DMS53 treated with DMSO at 0.1 percent for 48 hours (cell line): ENCODE measurements around the gene TBC1D8.
"Not testable (repeated sequence)": the region's sequence is repeated elsewhere in the genome, so short reads cannot be mapped to it uniquely, and the experiment has no call there.

Experiments used
- DNase-seq: peaks from one replicate; lab custom pipeline; 2025; ENCODE audit not compliant: unreplicated experiment; lab: John Stamatoyannopoulos, UW

TBC1D8 gene

GRCh38 chr2:101151146-101151858 is at the start of gene TBC1D8:
TSS of gene TBC1D8 (minus strand) at chr2:101151382. CDS start at chr2:101151253, 129 bp downstream.
- peak; percentile 88 for DNase-seq

DNA sequence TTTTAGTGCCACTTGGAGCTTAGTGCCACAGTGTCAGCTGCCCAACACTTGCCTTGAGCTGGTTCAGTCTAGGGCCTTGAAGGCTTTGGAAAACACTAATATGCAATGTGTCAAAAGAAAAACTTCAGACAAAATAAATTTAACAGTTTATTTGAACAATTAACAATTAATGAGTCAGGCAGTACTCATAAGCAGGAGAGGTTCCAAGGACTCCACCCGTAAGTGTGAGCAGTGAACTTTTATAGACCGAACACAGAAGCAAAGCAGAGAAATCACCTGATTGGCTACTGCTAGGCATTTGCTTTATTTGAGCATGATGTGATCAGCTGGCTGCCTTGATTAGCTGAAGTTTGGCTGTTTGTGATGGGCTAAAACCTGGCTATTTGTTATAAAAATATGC is 49.5 kb upstream of the TBC1D8 start:
- DNase-seq: no peak

DNA sequence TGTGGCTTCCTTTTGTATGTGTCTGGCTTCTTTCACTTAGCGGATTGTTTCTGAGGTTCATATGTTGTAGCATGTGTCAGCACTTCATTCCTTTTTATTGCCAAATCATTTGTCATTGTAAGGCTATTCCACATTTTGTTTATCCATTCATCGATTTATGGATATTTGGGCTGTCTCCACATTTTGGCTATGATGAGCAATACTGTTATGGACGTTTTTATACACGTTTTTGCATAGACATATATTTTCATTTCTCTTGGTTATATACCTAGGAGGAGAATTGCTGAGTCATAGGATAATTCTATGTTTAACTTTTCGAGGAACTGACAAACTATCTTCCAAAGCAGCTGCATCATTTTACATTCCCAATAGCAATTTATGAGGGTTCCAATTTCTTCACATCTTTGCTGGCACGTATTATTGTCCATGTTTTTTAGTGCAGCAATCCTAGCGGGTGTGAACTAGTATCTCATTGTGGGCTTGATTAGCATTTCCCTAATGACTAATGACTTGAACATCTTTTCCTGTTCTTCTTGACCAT is 48.1 kb upstream of the TBC1D8 start:
- DNase-seq: no peak

- DNase-seq: no peak
These were observed 46.6 kb upstream of the TBC1D8 start for GRCh38 chr2:101197814-101198213.

GRCh38 chr2:101197215-101197745 is 46.1 kb upstream of the TBC1D8 start:
- no peak for DNase-seq

DNA sequence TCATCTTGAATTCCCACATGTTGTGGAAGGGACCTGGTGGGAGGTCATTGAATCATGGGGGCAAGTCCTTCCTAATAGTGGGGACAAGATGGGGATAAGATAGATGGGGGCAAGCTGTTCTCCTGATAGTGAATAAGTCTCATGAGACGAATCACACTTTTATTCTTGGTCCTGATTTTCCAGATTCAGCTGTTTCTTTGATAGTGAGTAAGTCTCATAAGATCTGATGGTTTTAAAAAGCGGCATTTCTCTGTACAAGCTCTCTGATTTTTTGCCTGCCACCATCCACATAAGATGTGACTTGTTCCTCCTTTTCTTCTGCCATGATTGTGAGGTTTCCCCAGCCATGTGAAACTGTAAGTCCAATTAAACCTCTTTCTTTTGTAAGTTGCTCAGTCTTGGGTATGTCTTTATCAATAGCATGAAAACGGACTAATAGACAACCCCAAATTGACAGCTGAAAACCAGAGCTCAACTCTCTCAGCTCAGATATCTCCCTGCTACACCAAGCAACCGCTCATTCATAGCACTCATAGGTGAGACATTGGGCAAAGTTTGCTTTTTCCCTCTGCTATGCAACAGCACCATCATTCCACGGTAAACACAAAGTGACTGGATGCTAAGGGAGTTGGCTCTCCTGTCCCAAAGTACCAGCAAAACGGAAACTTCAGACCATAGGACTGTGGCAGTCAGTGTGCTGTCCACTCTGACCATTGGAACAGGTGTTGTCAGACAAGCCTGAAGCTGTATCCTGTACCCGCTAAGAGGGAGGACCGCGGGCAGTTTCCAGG is 44.9 kb upstream of the TBC1D8 start:
- no peak for DNase-seq

DNA sequence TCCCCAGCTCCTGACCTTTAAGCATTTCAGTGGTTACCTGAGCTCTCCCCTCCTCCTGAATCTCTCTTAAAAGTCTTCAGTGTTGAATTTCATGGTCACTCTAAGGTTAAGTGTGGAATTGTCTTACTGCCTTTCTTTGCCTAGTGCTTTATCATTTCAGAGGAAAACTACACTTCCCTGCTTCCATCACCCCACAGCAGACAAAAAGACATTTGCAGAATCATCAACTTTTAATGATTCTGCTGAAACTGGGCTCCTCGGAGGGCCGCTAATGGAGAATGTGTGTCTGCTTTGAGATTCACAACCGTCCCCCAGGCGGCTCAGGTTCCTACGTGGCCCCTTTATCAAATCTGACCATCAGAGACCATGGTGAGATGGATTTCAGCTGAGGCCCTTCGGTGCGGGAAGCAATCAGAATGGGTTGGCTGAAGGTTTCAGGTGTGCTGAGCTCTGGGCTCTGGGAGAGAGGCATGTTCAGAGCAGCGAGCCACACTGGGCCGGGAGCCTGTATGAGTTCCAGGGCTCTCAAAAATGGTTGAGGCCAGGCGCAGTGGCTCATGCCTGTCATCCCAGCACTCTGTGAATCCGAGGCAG is 41.9 kb upstream of the TBC1D8 start:
- no peak for DNase-seq

DNA sequence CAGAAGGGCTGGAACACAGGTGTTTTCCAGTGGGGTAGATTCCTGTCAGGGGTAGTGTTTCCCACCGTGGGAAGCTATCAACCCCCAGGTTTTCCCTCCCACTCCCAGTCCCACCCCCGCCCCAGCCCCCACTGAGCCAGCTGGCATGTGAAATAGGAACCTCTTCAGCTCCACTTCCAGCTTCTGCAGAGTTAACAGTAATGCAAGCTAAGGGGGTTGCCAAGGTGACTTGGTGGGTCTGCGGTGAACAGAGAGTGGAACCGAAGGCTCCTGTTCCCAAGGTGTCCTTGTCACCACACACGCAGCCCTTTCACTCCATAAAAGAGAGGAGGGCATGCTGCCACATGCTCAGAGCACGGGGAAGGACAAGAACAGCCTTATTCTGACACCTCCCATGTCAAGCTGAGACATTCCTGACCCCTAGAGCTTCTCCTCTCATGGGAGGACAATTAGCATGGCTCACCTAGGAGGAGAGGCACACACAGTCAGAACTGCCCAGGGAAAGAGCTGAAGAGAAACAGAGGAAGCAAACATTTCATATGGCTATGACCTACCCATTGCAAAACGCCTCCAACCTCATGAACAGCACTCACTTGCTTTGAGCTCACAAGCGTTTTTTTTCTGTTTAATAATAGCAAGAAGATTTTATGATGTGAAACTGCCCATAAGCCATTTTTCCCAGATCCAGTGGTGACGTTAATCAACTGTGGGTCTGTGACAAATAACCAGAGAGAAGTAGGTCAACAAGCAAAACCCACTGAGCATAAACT is 39.8 kb upstream of the TBC1D8 start:
- no peak for DNase-seq

- DNase-seq: no peak
These were observed 37.7 kb upstream of the TBC1D8 start for GRCh38 chr2:101188683-101189405.

DNA sequence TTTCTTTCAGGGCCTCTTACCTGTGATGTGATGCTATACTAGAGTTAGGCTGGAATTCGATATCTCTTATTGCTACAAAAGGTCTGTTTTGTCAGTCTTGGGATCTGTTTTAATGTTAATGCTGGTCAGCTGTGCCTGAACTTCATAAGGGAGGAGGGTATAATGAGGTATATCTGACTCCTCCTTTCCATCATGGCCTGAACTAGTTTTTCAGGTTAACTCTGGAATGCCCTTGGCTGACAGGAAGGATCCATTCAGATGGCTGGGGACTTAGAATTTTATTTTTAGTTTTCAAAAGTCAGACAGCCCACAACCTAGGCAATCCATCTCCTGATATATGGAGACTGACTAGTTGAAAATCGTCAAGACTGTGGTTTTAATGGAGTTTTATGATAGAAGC is 35.9 kb upstream of the TBC1D8 start:
- DNase-seq: no peak

- no peak for DNase-seq
These were observed 34.5 kb upstream of the TBC1D8 start for GRCh38 chr2:101185656-101186055.

- no peak for DNase-seq
These were observed 33.9 kb upstream of the TBC1D8 start for GRCh38 chr2:101185085-101185484.

DNA sequence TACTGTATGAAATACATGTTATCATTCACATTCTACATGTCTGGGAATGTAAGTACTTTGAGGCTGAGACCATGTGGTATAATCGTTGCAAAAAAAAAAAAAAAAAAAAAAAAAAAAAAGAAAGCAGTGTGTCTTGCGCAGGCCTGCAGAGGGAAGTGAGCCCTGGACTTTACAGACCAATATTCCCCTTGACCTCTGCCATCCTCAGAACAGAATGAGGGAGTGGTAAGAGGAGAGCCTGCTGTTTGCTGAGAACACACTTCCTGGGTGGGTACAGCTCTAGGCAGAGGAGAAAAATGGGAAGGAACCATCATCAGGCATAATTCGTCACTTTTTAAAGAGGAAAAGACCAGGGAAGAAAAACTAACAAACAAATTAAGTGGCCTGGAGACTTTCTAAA is 28.8 kb upstream of the TBC1D8 start:
- DNase-seq: no peak

DNA sequence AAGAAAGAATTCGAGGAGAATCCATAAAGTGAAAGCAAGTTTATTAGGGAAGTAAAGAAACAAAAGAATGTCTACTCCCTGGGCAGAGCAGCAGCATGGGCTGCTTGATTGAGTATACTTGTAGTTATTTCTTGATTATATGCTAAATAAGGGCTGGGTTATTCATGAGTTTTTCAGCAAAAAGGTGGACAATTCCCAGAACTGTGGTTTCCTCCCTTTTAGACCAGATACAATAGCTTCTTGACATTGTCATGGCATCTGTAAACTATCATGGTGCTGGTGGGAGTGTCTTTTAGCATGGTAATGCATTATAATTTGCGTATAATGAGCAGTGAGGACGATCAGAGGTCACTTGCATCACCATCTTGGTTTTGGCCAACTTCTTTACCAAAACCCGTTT is 25.6 kb upstream of the TBC1D8 start:
- DNase-seq: no peak

DNA sequence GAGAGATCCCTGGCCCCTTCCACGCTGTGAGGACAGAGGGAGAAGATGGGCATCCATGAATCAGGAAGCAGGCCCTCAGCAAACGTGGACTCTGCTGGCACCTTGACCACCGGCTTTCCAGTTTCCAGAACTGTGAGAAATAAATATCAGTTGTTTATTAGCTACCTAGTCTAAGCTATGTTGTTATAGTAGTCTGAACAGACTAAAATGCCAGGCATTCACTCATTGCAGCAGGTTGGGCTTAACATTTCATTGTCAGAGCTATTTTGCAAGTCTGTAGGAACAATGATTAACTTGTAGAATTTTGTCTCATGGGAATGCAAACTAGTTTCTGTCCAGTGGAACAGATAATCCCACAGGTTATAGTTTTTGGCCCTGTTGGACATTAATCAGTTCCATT is 24.8 kb upstream of the TBC1D8 start:
- no peak for DNase-seq

GRCh38 chr2:101173707-101174295 is 22.6 kb upstream of the TBC1D8 start:
- DNase-seq: no peak

DNA sequence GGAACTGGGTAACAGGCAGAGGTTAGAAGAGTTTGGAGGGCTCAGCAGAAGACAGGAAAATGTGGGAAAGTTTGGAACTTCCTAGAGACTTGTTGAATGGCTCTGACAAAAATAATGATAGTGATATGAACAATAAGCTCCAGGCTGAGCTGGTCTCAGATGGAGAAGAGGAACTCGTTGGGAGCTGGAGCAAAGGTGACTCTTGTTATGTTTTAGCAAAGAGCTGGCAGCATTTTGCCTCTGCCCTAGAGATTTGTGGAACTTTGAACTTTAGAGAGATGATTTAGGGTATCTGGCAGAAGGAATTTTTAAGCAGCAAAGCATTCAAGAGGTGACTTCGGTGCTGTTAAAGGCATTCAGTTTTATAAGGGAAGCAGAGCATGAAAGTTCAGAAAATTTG is 18.6 kb upstream of the TBC1D8 start:
- DNase-seq: not testable (repeated sequence)

DNA sequence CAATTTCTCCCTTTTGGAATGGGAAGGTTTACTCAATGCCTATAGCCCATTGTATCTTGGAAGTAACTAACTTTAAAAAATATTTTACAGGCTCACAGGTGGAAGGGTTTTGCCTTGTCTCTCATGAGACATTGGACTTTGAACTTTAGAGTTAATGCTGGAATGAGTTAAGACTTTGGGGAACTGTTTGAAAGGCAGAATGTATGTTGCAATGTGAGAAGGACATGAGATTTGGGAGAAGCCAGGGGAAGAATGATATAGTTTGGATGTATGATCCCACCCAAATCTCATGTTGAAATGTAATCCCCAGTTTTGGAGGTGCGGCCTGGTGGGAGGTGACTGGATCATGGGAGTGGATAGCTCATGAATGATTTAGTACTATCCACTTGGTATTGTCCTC is 17.5 kb upstream of the TBC1D8 start:
- DNase-seq: no peak

- DNase-seq: not testable (repeated sequence)
These were observed 16.4 kb upstream of the TBC1D8 start for GRCh38 chr2:101167532-101167931.

GRCh38 chr2:101164021-101164420 is 12.8 kb upstream of the TBC1D8 start:
- DNase-seq: no peak
